HepG2 (cell line): ENCODE measurements around the gene HMGN4. TPM values are rescaled to one million over a fixed set of nuclear protein-coding genes. Genes with fewer than 3 reads are reported as not detected.

Experiments used
- BCL3 ChIP-seq: sonication (generic); formaldehyde crosslinking; IDR thresholded peaks from 2 replicates; pipeline ENCODE4 v1.5.1; 2020; ENCODE audit warnings: mild to moderate bottlenecking, missing genetic modification reagents, moderate library complexity
- CCAR2 ChIP-seq: fragments of 200-400 bp; formaldehyde crosslinking; optimal IDR thresholded peaks from 2 replicates; pipeline ENCODE3; 2018; ENCODE audit warnings: low read depth, mild to moderate bottlenecking, low read length, moderate library complexity
- DMTF1 ChIP-seq: sonication (generic); formaldehyde crosslinking; IDR thresholded peaks from 2 replicates; pipeline ENCODE4 v1.4.0; 2020; ENCODE audit warnings: mild to moderate bottlenecking, missing genetic modification reagents
- DNMT3B ChIP-seq: conservative IDR thresholded peaks from 2 replicates; pipeline ENCODE4 v1.6.1; 2016; ENCODE audit warnings: missing biosample characterization, control low read depth
- FOXA1 ChIP-seq, 2 experiments: fragments of 450-650 bp in 1 of 2; sonication (generic) in 1 of 2; formaldehyde crosslinking in 1 of 2; IDR thresholded peaks; 2 replicates each; pipeline versions ENCODE4 v1.4.0 to v1.6.1; 2016 to 2020; ENCODE audit warnings: missing genetic modification reagents in 1 of 2
- GFI1 ChIP-seq: sonication (generic); formaldehyde crosslinking; IDR thresholded peaks from 2 replicates; pipeline ENCODE4 v1.5.0; 2020; ENCODE audit warnings: missing genetic modification reagents, mild to moderate bottlenecking, borderline replicate concordance
- HOXA5 ChIP-seq: sonication (generic); formaldehyde crosslinking; IDR thresholded peaks from 2 replicates; pipeline ENCODE4 v1.4.0; 2020; ENCODE audit warnings: missing genetic modification reagents
- KDM6A ChIP-seq: IDR thresholded peaks from 2 replicates; pipeline ENCODE4 v1.6.1; 2016; ENCODE audit warnings: low read depth
- MLLT10 ChIP-seq: sonication (generic); formaldehyde crosslinking; IDR thresholded peaks from 2 replicates; pipeline ENCODE4 v1.4.0; 2020; ENCODE audit warnings: missing genetic modification reagents
- NCOA2 ChIP-seq: sonication (generic); formaldehyde crosslinking; IDR thresholded peaks from 2 replicates; pipeline ENCODE4 v1.8.0; 2022; ENCODE audit warnings: inconsistent platforms
- PAWR ChIP-seq: sonication (generic); formaldehyde crosslinking; IDR thresholded peaks from 2 replicates; pipeline ENCODE4 v1.4.0; 2020; ENCODE audit warnings: missing genetic modification reagents, mild to moderate bottlenecking, borderline replicate concordance
- REPIN1 ChIP-seq: sonication (generic); formaldehyde crosslinking; IDR thresholded peaks from 2 replicates; pipeline ENCODE4 v1.8.0; 2022; ENCODE audit warnings: missing genetic modification reagents, low read depth, mild to moderate bottlenecking, borderline replicate concordance
- SIN3A ChIP-seq: IDR thresholded peaks from 2 replicates; pipeline ENCODE4 v1.6.1; 2011; ENCODE audit warnings: low read depth, mild to moderate bottlenecking, control low read depth, low read length, borderline replicate concordance
- SKI ChIP-seq: fragments of 450-650 bp; IDR thresholded peaks from one replicate; pipeline ENCODE4 v1.6.1; 2018; ENCODE audit warnings: mild to moderate bottlenecking; ENCODE audit not compliant: partially characterized antibody
- SP1 ChIP-seq, 2 experiments: fragments of 450-650 bp in 1 of 2; sonication (generic) in 1 of 2; formaldehyde crosslinking in 1 of 2; IDR thresholded peaks; 2 replicates each; pipeline versions ENCODE4 v1.4.0 to v1.6.1; 2016 to 2020; ENCODE audit warnings: missing genetic modification reagents in 1 of 2
- TFAP4 ChIP-seq: sonication (generic); IDR thresholded peaks from 2 replicates; pipeline ENCODE4 v1.6.1; 2016; ENCODE audit warnings: low read depth, borderline replicate concordance
- ZFX ChIP-seq: sonication (generic); formaldehyde crosslinking; IDR thresholded peaks from 2 replicates; pipeline ENCODE4 v1.4.0; 2020; ENCODE audit warnings: mild to moderate bottlenecking, low read depth, missing genetic modification reagents, moderate library complexity
- ZMYM3 ChIP-seq: sonication (generic); formaldehyde crosslinking; IDR thresholded peaks from 2 replicates; pipeline ENCODE4 v1.5.1; 2020; ENCODE audit warnings: mild to moderate bottlenecking, missing genetic modification reagents
- ZNF124 ChIP-seq: sonication (generic); formaldehyde crosslinking; IDR thresholded peaks from 2 replicates; pipeline ENCODE4 v1.4.0; 2020; ENCODE audit warnings: missing genetic modification reagents
- ZNF253 ChIP-seq: sonication (generic); formaldehyde crosslinking; IDR thresholded peaks from 2 replicates; pipeline ENCODE4 v1.8.0; 2022; ENCODE audit warnings: mild to moderate bottlenecking, missing genetic modification reagents, borderline replicate concordance
- ZNF280D ChIP-seq: sonication (generic); formaldehyde crosslinking; IDR thresholded peaks from 2 replicates; pipeline ENCODE4 v1.5.1; 2020; ENCODE audit warnings: mild to moderate bottlenecking, missing genetic modification reagents
- ZNF724P ChIP-seq: sonication (generic); formaldehyde crosslinking; IDR thresholded peaks from 2 replicates; pipeline ENCODE4 v1.8.0; 2022; ENCODE audit warnings: missing genetic modification reagents, borderline replicate concordance
- polyA plus RNA-seq, 8 experiments: library from polyadenylated mRNA; depleted of rRNA in 3 of 8; stranded (reverse) in 7 of 8; unstranded in 1 of 8; fragments of >200 nt; fragmentation: Illumina TruSeq in 4 of 8; extraction: Trizol in 4 of 8; gene quantifications; 2 replicates each; pipeline versions ENCODE4 v1.2.1 to v1.2.3, GENCODE V29; 2011 to 2016; ENCODE audit warnings: low read depth in 4 of 8, missing spikeins in 1 of 8, mixed read lengths in 1 of 8; ENCODE audit not compliant: insufficient read depth in 1 of 8
- total RNA-seq, 5 experiments: library from RNA; depleted of rRNA; stranded (reverse); fragments of >200 nt; fragmentation: Illumina TruSeq; extraction: Trizol; gene quantifications; 2 replicates each; pipeline ENCODE4 v1.2.3, GENCODE V29; 2016; ENCODE audit warnings: low read depth in 1 of 5

HMGN4 gene
- total and polyA plus RNA-seq, 2 of the 13 experiments (the other 11 are each of a cell fraction or from before 2014, with no cell fraction given) = 39.9 to 52.1 TPM

- TF ChIP-seq ZFX (peak; percentile 74), DMTF1 (CRISPR knock-in tag) (no peak), HOXA5 (peak; percentile 39; the same call in 1 of the 2 replicates), GFI1 (CRISPR knock-in tag) (0 out of 2 replicates have a peak, but pooled peaks have one; percentile 30), KDM6A (CRISPR knock-in tag) (no peak), MLLT10 (CRISPR knock-in tag) (no peak), REPIN1 (peak; percentile 96), ZMYM3 (peak; percentile 91), SIN3A (0 out of 2 replicates have a peak, but pooled peaks have one; percentile 40), ZNF280D (CRISPR knock-in tag) (peak; percentile 86; the same call in 1 of the 2 replicates), ZNF253 (no peak), TFAP4 (no peak), PAWR (CRISPR knock-in tag) (0 out of 2 replicates have a peak, but pooled peaks have one; percentile 11), SP1 (IDR thresholded peaks at IDR 0.05) (no peak), SP1 (CRISPR knock-in tag; IDR thresholded peaks at IDR 0.05) (0 out of 2 replicates have a peak, but pooled peaks have one; percentile 34), ZNF124 (CRISPR knock-in tag) (peak; percentile 91; the same call in 1 of the 2 replicates), FOXA1 (IDR thresholded peaks at IDR 0.05) (no peak), FOXA1 (CRISPR knock-in tag; IDR thresholded peaks at IDR 0.05) (peak; percentile 23), NCOA2 (CRISPR knock-in tag) (peak; percentile 64; the same call in 1 of the 2 replicates), CCAR2 (no peak), BCL3 (CRISPR knock-in tag) (no peak), ZNF724P (peak; percentile 78; the same call in 1 of the 2 replicates), SKI (no peak), DNMT3B (CRISPR knock-in tag) (peak; percentile 86; the same call in 1 of the 2 replicates)
These were observed 57.6 kb downstream of the HMGN4 start (continued) for GRCh38 chr6:26595669-26596269.
